ENCODE results near the gene MED12L.

The MED12L gene

DNA sequence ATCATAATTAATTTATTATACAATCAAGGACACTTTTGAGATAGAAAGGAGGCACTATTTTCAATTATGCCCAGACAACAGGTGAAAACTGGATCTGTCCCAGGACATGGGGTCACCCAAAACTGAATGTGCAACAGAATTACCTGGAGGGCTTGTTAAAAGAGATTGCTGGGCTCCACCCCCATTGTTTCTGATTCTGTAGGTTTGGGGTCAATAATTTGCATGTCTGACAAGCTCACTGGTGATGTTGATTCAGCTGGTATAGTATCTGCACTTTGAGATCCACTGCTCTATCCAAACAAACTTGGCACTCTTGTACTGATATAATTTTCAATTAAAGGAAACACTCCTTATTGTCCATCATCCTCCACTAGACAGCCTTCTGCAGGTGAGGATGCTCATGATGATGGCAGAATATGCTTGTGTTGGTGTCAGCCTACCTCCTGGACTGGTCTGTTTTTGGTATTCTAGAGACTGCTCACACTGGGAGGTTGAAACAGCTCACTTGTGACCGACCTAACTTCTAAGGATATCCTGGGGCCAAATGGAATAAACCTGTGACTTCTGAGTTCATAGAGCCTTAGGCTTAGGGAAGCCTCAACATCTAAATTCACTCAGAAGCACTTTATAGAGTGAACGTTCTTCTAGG lies 190.7 kb downstream of the MED12L start:
- Histone ChIP-seq H3K9me3 (ENCODE audit: low read length) (no peaks in the 10 kb centered on the region), H3K27me3 (ENCODE audit: control insufficient read depth in 1 of 2, insufficient read depth in 2 of 2, low read length in 2 of 2) (no peaks in the 10 kb centered on the region), H3K27ac (ENCODE audit: low read depth, low read length) (no peak overlapping the region), H3K4me3 (ENCODE audit: low read depth in 1 of 2, low read length in 2 of 2) (peak overlapping the region; percentile 9 to 11), H3K36me3 (ENCODE audit: insufficient read depth, low read length) (no peaks in the 10 kb centered on the region), H3K9ac (ENCODE audit: low read length) (no peak overlapping the region), H3K4me1 (ENCODE audit: insufficient read depth, low read length) (peaks cover 23% of the 10 kb centered on the region)

GRCh38 chr3:151276687-151277042 lies 191.2 kb downstream of the MED12L start:
- Histone ChIP-seq H3K4me3 (ENCODE audit: low read depth in 1 of 2, low read length in 2 of 2) (peak overlapping the region in 1 of 2 donors; percentile 11), H3K4me1 (ENCODE audit: insufficient read depth, low read length) (peaks cover 25% of the 10 kb centered on the region), H3K27ac (ENCODE audit: low read depth, low read length) (no peak overlapping the region), H3K9ac (ENCODE audit: low read length) (no peak overlapping the region), H3K27me3 (ENCODE audit: control insufficient read depth in 1 of 2, insufficient read depth in 2 of 2, low read length in 2 of 2) (no peaks in the 10 kb centered on the region), H3K9me3 (ENCODE audit: low read length) (no peaks in the 10 kb centered on the region), H3K36me3 (ENCODE audit: insufficient read depth, low read length) (no peaks in the 10 kb centered on the region)

DNA sequence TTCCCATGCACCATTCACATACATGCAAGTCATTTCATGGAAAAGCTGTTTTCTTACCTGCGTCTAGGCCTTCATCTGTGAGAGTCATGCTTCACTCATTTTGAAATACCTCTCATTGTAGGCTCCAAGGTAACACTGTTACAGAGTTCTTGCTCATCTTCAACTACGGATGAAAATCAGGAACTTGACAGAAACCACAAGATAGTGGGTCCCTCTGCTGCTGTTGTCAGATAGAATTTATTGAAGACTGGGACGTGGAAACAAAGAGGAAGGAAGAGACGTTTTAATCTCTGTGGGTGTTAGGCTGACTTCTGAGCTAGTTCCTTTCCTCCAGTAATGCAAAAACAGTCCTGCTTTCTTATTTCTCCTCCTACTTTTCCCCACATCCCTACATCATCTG lies 192.8 kb downstream of the MED12L start, which contains the start of gene P2RY14:
P2RY14 (minus strand) TSS at position 313 of the 400 bp plus-strand sequence. CDS start 64,226 bp downstream, outside the sequence.
- peak within 1 kb of the TSS; percentile 19 for H3K27ac ChIP-seq (ENCODE audit: low read depth, low read length)
- H3K4me1 ChIP-seq (ENCODE audit: insufficient read depth, low read length) = peaks cover 35% of the 10 kb centered on the region
- H3K4me3 ChIP-seq (ENCODE audit: low read depth in 1 of 2, low read length in 2 of 2) = peak within 1 kb of the TSS in 1 of 2 donors; percentile 48
- H3K36me3 ChIP-seq (ENCODE audit: insufficient read depth, low read length) = no peaks in the 10 kb centered on the region
- no peaks in the 10 kb centered on the region for H3K27me3 ChIP-seq (ENCODE audit: control insufficient read depth in 1 of 2, insufficient read depth in 2 of 2, low read length in 2 of 2)
- H3K9me3 ChIP-seq (ENCODE audit: low read length) = no peaks in the 10 kb centered on the region
- H3K9ac ChIP-seq (ENCODE audit: low read length) = no peak within 1 kb of the TSS

DNA sequence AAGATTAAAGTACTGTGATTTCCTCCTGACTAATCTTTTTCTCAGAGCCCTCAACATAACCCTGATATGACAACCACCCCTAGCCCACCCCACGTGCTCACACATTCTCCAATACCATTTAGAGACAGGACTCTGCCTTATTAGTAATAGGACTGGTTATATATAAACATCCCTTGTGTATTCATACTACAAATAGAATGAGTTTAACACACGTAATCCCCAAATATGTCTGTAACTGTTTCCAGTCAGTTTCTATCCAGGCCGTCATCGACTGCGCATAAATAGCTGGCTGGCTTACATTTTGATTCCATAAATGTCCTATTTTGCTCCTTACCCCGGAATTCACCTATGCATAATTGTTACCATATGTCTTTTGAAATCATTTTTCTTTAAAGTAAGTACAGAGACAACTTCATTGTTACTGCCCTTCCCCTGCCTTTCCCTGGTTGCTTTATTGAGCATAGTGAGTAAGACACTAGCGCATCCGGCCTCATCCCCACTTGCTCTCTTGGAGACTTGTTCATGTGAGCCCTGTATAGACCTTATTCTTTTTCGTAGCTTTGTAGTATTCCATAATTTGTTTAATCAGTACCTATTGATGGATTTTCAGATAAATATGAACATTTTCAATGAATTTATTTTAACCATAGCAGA lies 196.3 kb downstream of the MED12L start:
- Histone ChIP-seq H3K27me3 (ENCODE audit: control insufficient read depth in 1 of 2, insufficient read depth in 2 of 2, low read length in 2 of 2) (no peaks in the 10 kb centered on the region), H3K27ac (ENCODE audit: low read depth, low read length) (no peak overlapping the region), H3K4me3 (ENCODE audit: low read depth in 1 of 2, low read length in 2 of 2) (no peak overlapping the region), H3K4me1 (ENCODE audit: insufficient read depth, low read length) (peaks cover 44% of the 10 kb centered on the region), H3K9me3 (ENCODE audit: low read length) (no peaks in the 10 kb centered on the region), H3K36me3 (ENCODE audit: insufficient read depth, low read length) (no peaks in the 10 kb centered on the region), H3K9ac (ENCODE audit: low read length) (no peak overlapping the region)

DNA sequence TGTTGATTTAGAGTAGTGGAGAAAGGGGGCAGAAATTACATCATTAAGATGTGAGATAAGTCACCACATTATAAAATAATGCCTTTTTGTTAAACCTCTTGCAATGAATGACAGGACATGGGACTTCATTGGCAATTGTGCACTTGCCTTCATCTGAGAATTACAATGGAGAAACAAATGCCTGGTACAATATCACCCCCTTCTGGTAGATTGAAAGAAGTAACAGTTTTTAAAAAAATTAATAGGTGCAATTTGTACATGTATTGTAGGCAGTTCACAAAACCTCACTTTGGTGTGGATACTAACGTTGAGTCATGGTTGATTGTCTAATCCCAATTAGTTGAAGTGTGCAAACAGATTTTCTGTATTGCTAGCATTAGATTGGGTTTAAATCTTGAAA lies 197.5 kb downstream of the MED12L start:
- no peak overlapping the region for H3K27ac ChIP-seq (ENCODE audit: low read depth, low read length)
- H3K9me3 ChIP-seq (ENCODE audit: low read length) = no peaks in the 10 kb centered on the region
- H3K4me3 ChIP-seq (ENCODE audit: low read depth in 1 of 2, low read length in 2 of 2) = no peak overlapping the region
- no peak overlapping the region for H3K9ac ChIP-seq (ENCODE audit: low read length)
- H3K4me1 ChIP-seq (ENCODE audit: insufficient read depth, low read length) = peaks cover 44% of the 10 kb centered on the region
- no peaks in the 10 kb centered on the region for H3K36me3 ChIP-seq (ENCODE audit: insufficient read depth, low read length)
- no peaks in the 10 kb centered on the region for H3K27me3 ChIP-seq (ENCODE audit: control insufficient read depth in 1 of 2, insufficient read depth in 2 of 2, low read length in 2 of 2)

GRCh38 chr3:151283387-151283786 lies 197.9 kb downstream of the MED12L start:
- H3K27ac ChIP-seq (ENCODE audit: low read depth, low read length) = no peak overlapping the region
- no peak overlapping the region for H3K9ac ChIP-seq (ENCODE audit: low read length)
- H3K4me3 ChIP-seq (ENCODE audit: low read depth in 1 of 2, low read length in 2 of 2) = no peak overlapping the region
- peaks cover 44% of the 10 kb centered on the region for H3K4me1 ChIP-seq (ENCODE audit: insufficient read depth, low read length)
- no peaks in the 10 kb centered on the region for H3K36me3 ChIP-seq (ENCODE audit: insufficient read depth, low read length)
- H3K9me3 ChIP-seq (ENCODE audit: low read length) = no peaks in the 10 kb centered on the region
- no peaks in the 10 kb centered on the region for H3K27me3 ChIP-seq (ENCODE audit: control insufficient read depth in 1 of 2, insufficient read depth in 2 of 2, low read length in 2 of 2)

GRCh38 chr3:151283907-151284461 lies 198.5 kb downstream of the MED12L start:
- Histone ChIP-seq H3K27me3 (ENCODE audit: control insufficient read depth in 1 of 2, insufficient read depth in 2 of 2, low read length in 2 of 2) (no peaks in the 10 kb centered on the region), H3K9me3 (ENCODE audit: low read length) (no peaks in the 10 kb centered on the region), H3K4me3 (ENCODE audit: low read depth in 1 of 2, low read length in 2 of 2) (no peak overlapping the region), H3K27ac (ENCODE audit: low read depth, low read length) (no peak overlapping the region), H3K4me1 (ENCODE audit: insufficient read depth, low read length) (peaks cover 39% of the 10 kb centered on the region), H3K9ac (ENCODE audit: low read length) (no peak overlapping the region), H3K36me3 (ENCODE audit: insufficient read depth, low read length) (no peaks in the 10 kb centered on the region)

- no peaks in the 10 kb centered on the region for H3K36me3 ChIP-seq (ENCODE audit: insufficient read depth, low read length)
- H3K9ac ChIP-seq (ENCODE audit: low read length) = no peak overlapping the region
Observed at GRCh38 chr3:151285940-151286339, 200.5 kb downstream of the MED12L start.

GRCh38 chr3:151289445-151289844 lies 204.0 kb downstream of the MED12L start:
- Histone ChIP-seq H3K4me3 (ENCODE audit: low read depth in 1 of 2, low read length in 2 of 2) (no peak overlapping the region), H3K36me3 (ENCODE audit: insufficient read depth, low read length) (no peaks in the 10 kb centered on the region), H3K4me1 (ENCODE audit: insufficient read depth, low read length) (no peaks in the 10 kb centered on the region), H3K9me3 (ENCODE audit: low read length) (no peaks in the 10 kb centered on the region), H3K27ac (ENCODE audit: low read depth, low read length) (no peak overlapping the region), H3K9ac (ENCODE audit: low read length) (no peak overlapping the region), H3K27me3 (ENCODE audit: control insufficient read depth in 1 of 2, insufficient read depth in 2 of 2, low read length in 2 of 2) (no peaks in the 10 kb centered on the region)

More at GRCh38 chr3:151285940-151286339, 200.5 kb downstream of the MED12L start:
- peaks cover 22% of the 10 kb centered on the region for H3K4me1 ChIP-seq (ENCODE audit: insufficient read depth, low read length)
- no peaks in the 10 kb centered on the region for H3K27me3 ChIP-seq (ENCODE audit: control insufficient read depth in 1 of 2, insufficient read depth in 2 of 2, low read length in 2 of 2)
- H3K9me3 ChIP-seq (ENCODE audit: low read length) = no peaks in the 10 kb centered on the region
- H3K4me3 ChIP-seq (ENCODE audit: low read depth in 1 of 2, low read length in 2 of 2) = no peak overlapping the region
- no peak overlapping the region for H3K27ac ChIP-seq (ENCODE audit: low read depth, low read length)

GRCh38 chr3:151290673-151291072 lies 205.2 kb downstream of the MED12L start:
- H3K4me1 ChIP-seq (ENCODE audit: insufficient read depth, low read length) = no peaks in the 10 kb centered on the region
- no peaks in the 10 kb centered on the region for H3K9me3 ChIP-seq (ENCODE audit: low read length)
- no peak overlapping the region for H3K4me3 ChIP-seq (ENCODE audit: low read depth in 1 of 2, low read length in 2 of 2)
- H3K36me3 ChIP-seq (ENCODE audit: insufficient read depth, low read length) = no peaks in the 10 kb centered on the region
- no peak overlapping the region for H3K27ac ChIP-seq (ENCODE audit: low read depth, low read length)
- H3K27me3 ChIP-seq (ENCODE audit: control insufficient read depth in 1 of 2, insufficient read depth in 2 of 2, low read length in 2 of 2) = no peaks in the 10 kb centered on the region
- no peak overlapping the region for H3K9ac ChIP-seq (ENCODE audit: low read length)

GRCh38 chr3:151293127-151293526 lies 207.7 kb downstream of the MED12L start:
- Histone ChIP-seq H3K4me3 (ENCODE audit: low read depth in 1 of 2, low read length in 2 of 2) (no peak overlapping the region), H3K27me3 (ENCODE audit: control insufficient read depth in 1 of 2, insufficient read depth in 2 of 2, low read length in 2 of 2) (no peaks in the 10 kb centered on the region), H3K4me1 (ENCODE audit: insufficient read depth, low read length) (no peaks in the 10 kb centered on the region), H3K36me3 (ENCODE audit: insufficient read depth, low read length) (no peaks in the 10 kb centered on the region), H3K9ac (ENCODE audit: low read length) (no peak overlapping the region), H3K9me3 (ENCODE audit: low read length) (no peaks in the 10 kb centered on the region), H3K27ac (ENCODE audit: low read depth, low read length) (no peak overlapping the region)
